CD4-positive, alpha-beta T cell (primary cell): Measurements from ENCODE around the gene TAL1. TPM values are rescaled to one million over a fixed set of nuclear protein-coding genes. Genes with fewer than 3 reads are reported as not detected.

Source experiments
- ATAC-seq: fragments of 200-7000 bp; cut with Tn5 transposase; one replicate; pipeline ENCODE4 v1.10.0; 2022; ENCODE audit warnings: mild to moderate bottlenecking; ENCODE audit not compliant: poor library complexity
- CTCF ChIA-PET: fragments of 350-600 bp; sonication (Branson Sonifier 250); formaldehyde crosslinking; loops from one replicate; lab custom pipeline; 2021; ENCODE audit warnings: antibody characterized with exemption, inconsistent platforms; lab: Charles Lee
- POLR2A ChIA-PET: fragments of 350-600 bp; sonication (Branson Sonifier 250); formaldehyde crosslinking; loops from one replicate; lab custom pipeline; 2021; ENCODE audit warnings: antibody characterized with exemption, inconsistent platforms; lab: Charles Lee
- DNase-seq, 14 experiments: peaks; one replicate each; pipeline ENCODE4 v3.0.0-alpha.2; 2013 to 2020; ENCODE audit warnings: mixed read lengths in 2 of 14
- H3K27ac ChIP-seq, 2 donors: one replicate each; pipeline versions ENCODE4 v1.5.1 to v1.7.0; 2013; ENCODE audit warnings: low read length in 2 of 2, low read depth in 1 of 2, mild to moderate bottlenecking in 1 of 2
- H3K27me3 ChIP-seq, 2 experiments: 1 replicate in 1 of 2; 2 replicates in 1 of 2; pipeline versions ENCODE4 v1.6.1 to v1.7.0; 2013; ENCODE audit warnings: low read length in 2 of 2, control low read depth in 1 of 2, mild to moderate bottlenecking in 1 of 2, moderate library complexity in 1 of 2; ENCODE audit not compliant: insufficient read depth in 2 of 2, control insufficient read depth in 1 of 2
- H3K36me3 ChIP-seq: one replicate; pipeline ENCODE4 v1.6.1; 2013; ENCODE audit warnings: low read length, control low read depth; ENCODE audit not compliant: insufficient read depth
- H3K4me1 ChIP-seq: one replicate; pipeline ENCODE4 v1.6.1; 2013; ENCODE audit warnings: low read length, control low read depth; ENCODE audit not compliant: insufficient read depth
- H3K4me3 ChIP-seq: one replicate; pipeline ENCODE4 v1.5.1; 2013; ENCODE audit warnings: mild to moderate bottlenecking, low read length, moderate library complexity
- H3K9me3 ChIP-seq, 2 experiments: 1 replicate in 1 of 2; 2 replicates in 1 of 2; pipeline versions ENCODE4 v1.6.1 to v1.7.0; 2013; ENCODE audit warnings: low read length in 2 of 2, mild to moderate bottlenecking in 2 of 2, control low read depth in 1 of 2, moderate library complexity in 1 of 2; ENCODE audit not compliant: control insufficient read depth in 1 of 2, insufficient read depth in 1 of 2
- H3K27ac Mint-ChIP-seq: one replicate; pipeline ENCODE4 v1.8.0; 2020; ENCODE audit warnings: mixed read lengths
- H3K27me3 Mint-ChIP-seq: one replicate; pipeline ENCODE4 v1.8.0; 2021; ENCODE audit warnings: mixed read lengths
- H3K36me3 Mint-ChIP-seq: one replicate; pipeline ENCODE4 v1.8.0; 2021; ENCODE audit warnings: low read depth, mixed read lengths
- H3K4me1 Mint-ChIP-seq: one replicate; pipeline ENCODE4 v1.8.0; 2021; ENCODE audit warnings: low read depth, mixed read lengths
- H3K4me3 Mint-ChIP-seq: one replicate; pipeline ENCODE4 v1.8.0; 2020; ENCODE audit warnings: mild to moderate bottlenecking, mixed read lengths
- H3K9me3 Mint-ChIP-seq: one replicate; pipeline ENCODE4 v1.8.0; 2020; ENCODE audit warnings: mixed read lengths
- intact Hi-C, 2 experiments: fragments of 100-400 bp; cut with DNase I in 1 of 2; cut with micrococcal nuclease in 1 of 2; formaldehyde crosslinking; loops; one replicate each; pipeline versions ENCODE4 v1.15.1 to v1.9.0; 2023 to 2025; cut with DNase I, micrococcal nuclease
- total RNA-seq, 174 experiments: library from RNA in 2 of 174; stranded (reverse) in 2 of 174; gene quantifications; one replicate each; pipeline ENCODE4 v1.2.3 and lab custom pipeline; 2021 to 2026
- TF ChIP-seq, protein P1 (sequence below): fragments of 200-600 bp; IDR thresholded peaks from one replicate; pipeline ENCODE4 v1.8.0; 2022; ENCODE audit warnings: antibody characterized with exemption, mild to moderate bottlenecking

The TAL1 gene
- total RNA-seq, 2 experiments from 2014 or later, result not detected

DNA sequence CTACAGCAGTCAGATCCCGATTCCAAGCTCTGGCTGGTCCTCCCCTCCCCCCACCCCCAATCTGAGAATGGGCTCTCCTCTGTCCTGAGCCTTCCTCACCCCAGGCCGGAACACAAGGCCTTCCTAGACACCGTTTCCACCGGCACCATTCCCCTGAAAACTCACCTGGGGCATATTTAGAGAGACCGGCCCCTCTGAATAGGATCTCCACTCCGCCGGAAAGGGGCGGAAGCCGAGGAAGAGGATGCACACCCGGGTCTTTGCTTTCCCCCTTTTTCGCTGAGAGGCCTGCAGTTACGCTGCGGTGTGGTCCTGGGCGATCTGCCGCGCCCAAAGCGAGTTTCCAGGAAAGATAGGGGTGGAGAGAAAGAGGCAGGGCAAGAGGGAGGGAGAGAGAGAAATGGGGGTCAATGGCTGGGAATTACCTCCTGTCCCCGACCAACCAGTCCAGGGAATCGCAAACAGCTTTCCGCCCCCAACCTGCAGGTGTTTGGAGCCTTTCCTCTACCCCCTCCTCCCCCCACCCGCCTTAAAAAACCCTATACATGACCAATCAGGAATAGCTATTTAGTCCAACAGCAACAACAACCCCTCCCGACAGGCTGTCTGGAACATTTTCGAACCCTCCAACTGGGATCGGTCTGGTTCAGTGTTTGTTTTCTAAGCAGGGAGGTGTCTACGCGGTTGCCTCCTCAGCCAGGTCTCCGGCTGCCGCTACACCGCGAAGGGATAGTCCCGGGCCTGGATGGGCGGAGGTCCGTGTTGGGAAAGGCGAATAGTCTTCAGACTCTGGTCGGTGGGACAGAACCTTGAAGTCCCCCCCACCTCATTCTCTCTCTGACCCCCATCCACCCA is 2.8 kb downstream of the TAL1 start:
- Histone ChIP-seq H3K9me3 (peaks cover 0 to 25% of the 10 kb centered on the region in 2 experiments), H3K4me3 (no peak overlapping the region), H3K27me3 (peaks cover 82 to 89% of the 10 kb centered on the region in 2 experiments), H3K4me1 (peaks cover 42% of the 10 kb centered on the region), H3K36me3 (no peaks in the 10 kb centered on the region), H3K27ac (no peak overlapping the region)
- ATAC-seq (no peak), DNase-seq (no peak)
- Mint-ChIP-seq H3K27ac (no peak overlapping the region), H3K36me3 (no peaks in the 10 kb centered on the region), H3K4me3 (no peak overlapping the region), H3K9me3 (no peaks in the 10 kb centered on the region), H3K27me3 (peaks cover 80% of the 10 kb centered on the region), H3K4me1 (peaks cover 46% of the 10 kb centered on the region)
- ChIA-PET POLR2A (no interaction called here), CTCF (no interaction called here)
- intact Hi-C loops, result no loop called here
- TF ChIP-seq, protein P1, sequence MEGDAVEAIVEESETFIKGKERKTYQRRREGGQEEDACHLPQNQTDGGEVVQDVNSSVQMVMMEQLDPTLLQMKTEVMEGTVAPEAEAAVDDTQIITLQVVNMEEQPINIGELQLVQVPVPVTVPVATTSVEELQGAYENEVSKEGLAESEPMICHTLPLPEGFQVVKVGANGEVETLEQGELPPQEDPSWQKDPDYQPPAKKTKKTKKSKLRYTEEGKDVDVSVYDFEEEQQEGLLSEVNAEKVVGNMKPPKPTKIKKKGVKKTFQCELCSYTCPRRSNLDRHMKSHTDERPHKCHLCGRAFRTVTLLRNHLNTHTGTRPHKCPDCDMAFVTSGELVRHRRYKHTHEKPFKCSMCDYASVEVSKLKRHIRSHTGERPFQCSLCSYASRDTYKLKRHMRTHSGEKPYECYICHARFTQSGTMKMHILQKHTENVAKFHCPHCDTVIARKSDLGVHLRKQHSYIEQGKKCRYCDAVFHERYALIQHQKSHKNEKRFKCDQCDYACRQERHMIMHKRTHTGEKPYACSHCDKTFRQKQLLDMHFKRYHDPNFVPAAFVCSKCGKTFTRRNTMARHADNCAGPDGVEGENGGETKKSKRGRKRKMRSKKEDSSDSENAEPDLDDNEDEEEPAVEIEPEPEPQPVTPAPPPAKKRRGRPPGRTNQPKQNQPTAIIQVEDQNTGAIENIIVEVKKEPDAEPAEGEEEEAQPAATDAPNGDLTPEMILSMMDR, result no peak

DNA sequence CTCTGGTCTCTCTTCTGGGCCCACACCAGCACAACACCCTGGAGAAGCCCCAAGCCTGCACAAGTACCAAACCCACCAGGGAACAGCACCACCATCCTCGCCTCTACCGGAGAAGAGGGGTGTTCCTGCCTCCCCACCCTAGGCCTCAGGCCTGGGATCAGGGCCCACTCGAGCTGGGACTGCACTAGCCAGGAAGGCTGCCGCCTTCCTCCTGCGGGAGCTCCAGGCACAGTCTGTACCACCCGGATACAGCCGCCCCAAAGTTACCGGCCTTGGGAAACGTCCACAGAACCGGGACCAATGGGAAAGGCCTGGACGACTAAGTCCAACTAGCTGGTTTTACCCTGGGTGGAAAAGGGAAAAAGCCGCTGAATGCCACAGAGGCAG is 3.4 kb downstream of the TAL1 start:
- no peak overlapping the region for H3K27ac ChIP-seq
- ATAC-seq (no peak), DNase-seq (no peak)
- H3K9me3 Mint-ChIP-seq, result no peaks in the 10 kb centered on the region
- H3K4me3 Mint-ChIP-seq, result no peak overlapping the region
- CTCF ChIA-PET, result no interaction called here
- peaks cover 85 to 89% of the 10 kb centered on the region in 2 experiments for H3K27me3 ChIP-seq
- peaks cover 42% of the 10 kb centered on the region for H3K4me1 ChIP-seq
- peaks cover 46% of the 10 kb centered on the region for H3K4me1 Mint-ChIP-seq
- H3K27me3 Mint-ChIP-seq, result peaks cover 74% of the 10 kb centered on the region
- H3K36me3 ChIP-seq, result no peaks in the 10 kb centered on the region
- no peak overlapping the region for H3K4me3 ChIP-seq
- peaks cover 0 to 25% of the 10 kb centered on the region in 2 experiments for H3K9me3 ChIP-seq
- no peak overlapping the region for H3K27ac Mint-ChIP-seq
- H3K36me3 Mint-ChIP-seq, result no peaks in the 10 kb centered on the region
- TF ChIP-seq, protein P1, result no peak
- intact Hi-C loops, result no loop called here
- POLR2A ChIA-PET, result no interaction called here

DNA sequence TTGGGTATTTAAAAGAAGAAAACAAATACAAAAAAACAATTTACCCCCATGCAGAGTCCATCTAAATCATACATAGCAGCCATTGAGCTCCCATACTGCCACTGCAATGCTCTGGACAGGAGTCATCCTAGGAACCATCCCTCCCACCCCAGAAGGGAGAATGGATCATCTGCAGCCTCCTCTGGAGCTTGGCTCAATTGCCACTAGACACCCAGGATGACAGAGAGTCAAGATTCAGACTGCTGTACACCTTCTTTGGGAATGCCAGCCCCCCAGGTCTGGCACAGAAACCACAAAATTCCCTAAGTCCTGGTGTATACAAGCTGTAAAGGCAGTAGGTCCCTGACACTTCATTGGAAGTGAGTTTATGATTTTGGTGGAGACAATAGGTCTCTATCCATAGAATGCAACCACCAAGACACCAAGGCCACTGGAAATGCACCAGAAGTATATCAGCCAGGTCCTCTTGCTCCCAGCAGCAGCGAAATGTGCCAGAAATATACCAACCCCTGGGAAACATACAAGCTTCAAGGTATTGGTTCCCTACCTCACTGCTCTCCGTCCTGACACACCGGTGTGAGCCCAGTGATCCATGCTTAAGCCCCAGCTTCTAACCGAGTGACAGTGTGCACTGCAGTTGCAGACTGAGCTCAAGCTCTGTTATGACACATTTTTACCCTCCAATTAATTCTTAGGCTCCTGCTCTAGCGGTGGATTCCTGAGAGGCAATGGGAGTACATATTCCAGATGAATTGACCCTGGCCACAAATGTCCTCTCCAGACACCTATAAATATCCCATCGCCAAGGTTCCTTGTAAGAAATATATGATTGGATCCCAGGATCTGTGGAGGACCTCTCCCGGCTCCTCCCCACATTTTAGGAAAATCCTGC is 4.4 kb downstream of the TAL1 start:
- H3K4me3 ChIP-seq, result no peak overlapping the region
- ATAC-seq (no peak), DNase-seq (no peak)
- H3K36me3 ChIP-seq, result no peaks in the 10 kb centered on the region
- TF ChIP-seq, protein P1, result no peak
- peaks cover 63% of the 10 kb centered on the region for H3K27me3 Mint-ChIP-seq
- H3K27ac ChIP-seq, result no peak overlapping the region
- H3K9me3 ChIP-seq, result peaks cover 0 to 25% of the 10 kb centered on the region in 2 experiments
- H3K9me3 Mint-ChIP-seq, result no peaks in the 10 kb centered on the region
- H3K36me3 Mint-ChIP-seq, result no peaks in the 10 kb centered on the region
- intact Hi-C loops, result no loop called here
- H3K4me1 Mint-ChIP-seq, result peaks cover 38% of the 10 kb centered on the region
- no peak overlapping the region for H3K27ac Mint-ChIP-seq
- peaks cover 42% of the 10 kb centered on the region for H3K4me1 ChIP-seq
- H3K27me3 ChIP-seq, result peaks cover 86 to 89% of the 10 kb centered on the region in 2 experiments
- CTCF ChIA-PET, result no interaction called here
- POLR2A ChIA-PET, result no interaction called here
- no peak overlapping the region for H3K4me3 Mint-ChIP-seq
